Measurements from ENCODE around the gene C5orf52.
"Not testable (repeated sequence)": the region's sequence is repeated elsewhere in the genome, so short reads cannot be mapped to it uniquely, and the experiment has no call there.

Gene C5orf52

GRCh38 chr5:157670662-157671591 lies at the start of gene C5orf52:
Gene C5orf52, plus strand, starts transcription at chr5:157671533. Its CDS starts 82 bp downstream, at chr5:157671615.
- no peak for DNase-seq (ENCODE audit: low read depth in 2 of 2)

- DNase-seq (ENCODE audit: low read depth in 2 of 2): no peak
These were observed 47.2 kb upstream of the C5orf52 start for GRCh38 chr5:157624144-157624543.

- no peak for DNase-seq (ENCODE audit: low read depth in 2 of 2)
These were observed 44.5 kb upstream of the C5orf52 start for GRCh38 chr5:157626831-157627230.

- DNase-seq (ENCODE audit: low read depth in 2 of 2): no peak
These were observed 41.0 kb upstream of the C5orf52 start for GRCh38 chr5:157630341-157630740.

GRCh38 chr5:157640406-157641066 lies 30.8 kb upstream of the C5orf52 start:
- no peak for DNase-seq (ENCODE audit: low read depth in 2 of 2)

GRCh38 chr5:157648275-157648990 lies 22.9 kb upstream of the C5orf52 start:
- DNase-seq (ENCODE audit: low read depth in 2 of 2): no peak

- DNase-seq (ENCODE audit: low read depth in 2 of 2): no peak
These were observed 22.2 kb upstream of the C5orf52 start for GRCh38 chr5:157649101-157649500.

- no peak for DNase-seq (ENCODE audit: low read depth in 2 of 2)
These were observed 20.2 kb upstream of the C5orf52 start for GRCh38 chr5:157650991-157651611.

- peak; percentile 76 to 79 for DNase-seq (ENCODE audit: low read depth in 2 of 2)
These were observed 19.5 kb upstream of the C5orf52 start for GRCh38 chr5:157651623-157652376.

- DNase-seq (ENCODE audit: low read depth in 2 of 2): no peak
These were observed 19.0 kb upstream of the C5orf52 start, which contains the start of gene SOX30 for GRCh38 chr5:157652377-157652692. Gene SOX30, minus strand, starts transcription at chr5:157652438. Its CDS starts 360 bp downstream, at chr5:157652078.

- no peak for DNase-seq (ENCODE audit: low read depth in 2 of 2)
These were observed 13.8 kb upstream of the C5orf52 start for GRCh38 chr5:157657516-157657915.

- DNase-seq (ENCODE audit: low read depth in 2 of 2): no peak
These were observed 12.4 kb upstream of the C5orf52 start for GRCh38 chr5:157658893-157659292.

- no peak for DNase-seq (ENCODE audit: low read depth in 2 of 2)
These were observed 11.3 kb upstream of the C5orf52 start for GRCh38 chr5:157659868-157660660.

- DNase-seq (ENCODE audit: low read depth in 2 of 2): no peak
These were observed 5.8 kb upstream of the C5orf52 start for GRCh38 chr5:157665467-157666070.

- no peak for DNase-seq (ENCODE audit: low read depth in 2 of 2)
These were observed 3.0 kb upstream of the C5orf52 start for GRCh38 chr5:157668356-157668755.

- DNase-seq (ENCODE audit: low read depth in 2 of 2): no peak
These were observed 1.6 kb upstream of the C5orf52 start for GRCh38 chr5:157669701-157670097.

GRCh38 chr5:157671592-157672330 lies 428 bp downstream of the C5orf52 start:
- no peak for DNase-seq (ENCODE audit: low read depth in 2 of 2)

- DNase-seq (ENCODE audit: low read depth in 2 of 2): no peak
These were observed 1.6 kb downstream of the C5orf52 start for GRCh38 chr5:157672976-157673375.

- DNase-seq (ENCODE audit: low read depth in 2 of 2): not testable (repeated sequence)
These were observed 3.0 kb downstream of the C5orf52 start for GRCh38 chr5:157674351-157674750.
